ENCODE measurements around the gene ELOF1. TPM values are rescaled to one million over a fixed set of nuclear protein-coding genes. Genes with fewer than 3 reads are reported as not detected.
"Not testable (repeated sequence)": the region's sequence is repeated elsewhere in the genome, so short reads cannot be mapped to it uniquely, and the experiment has no call there.

Gene ELOF1
- polyA plus RNA-seq, 3 donors = 48.5 to 95.5 (median 77.5) TPM

DNA sequence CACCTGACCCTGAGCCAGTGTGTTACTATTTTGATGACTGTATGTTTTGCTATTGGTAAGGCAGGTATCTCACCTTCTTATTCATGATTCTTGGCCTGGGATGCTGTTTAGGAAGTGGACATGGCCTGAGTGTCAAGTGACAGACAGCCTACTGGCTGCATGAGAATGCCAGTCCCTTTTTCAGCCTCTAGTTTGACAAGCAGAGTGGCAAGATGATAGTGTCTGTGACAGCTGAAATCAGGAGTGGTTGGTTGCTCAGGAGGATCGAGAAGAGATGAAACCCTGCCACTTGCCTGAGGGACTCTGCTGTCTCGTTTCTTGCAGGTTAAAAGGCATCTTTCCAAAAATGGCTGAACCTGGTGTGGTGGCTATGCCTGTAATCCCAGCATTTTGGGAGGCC is 7.1 kb upstream of the ELOF1 start:
- Histone ChIP-seq H2AFZ (ENCODE audit: insufficient read depth, low read depth, low read length, poor library complexity, severe bottlenecking) (no peak overlapping the region), H3K27ac (ENCODE audit: low read depth in 1 of 2, low read length in 2 of 2) (no peak overlapping the region), H4K20me1 (ENCODE audit: insufficient read depth, low read length) (no peaks in the 10 kb centered on the region), H3K9me3 (replicated peaks in 1 of 2; ENCODE audit: control insufficient read depth in 1 of 2, insufficient read depth in 1 of 2, low read length in 2 of 2) (no peaks in the 10 kb centered on the region), H3K79me2 (ENCODE audit: insufficient read depth, low read length) (no peaks in the 10 kb centered on the region), H3K27me3 (ENCODE audit: control insufficient read depth in 2 of 2, insufficient read depth in 2 of 2, low read length in 2 of 2) (no peaks in the 10 kb centered on the region), H3K36me3 (replicated peaks in 1 of 2; ENCODE audit: control insufficient read depth in 1 of 2, insufficient read depth in 2 of 2, low read length in 2 of 2) (no peaks in the 10 kb centered on the region), H3K4me2 (replicated peaks; ENCODE audit: extremely low read depth, low read length, poor library complexity, severe bottlenecking) (no peak overlapping the region), H3K4me1 (ENCODE audit: control insufficient read depth in 1 of 2, insufficient read depth in 2 of 2, low read length in 2 of 2) (peaks cover 27 to 49% of the 10 kb centered on the region in 2 donors), H3K9ac (ENCODE audit: insufficient read depth, low read length, poor library complexity, severe bottlenecking) (no peak overlapping the region), H3K4me3 (replicated peaks in 1 of 3; ENCODE audit: low read depth in 2 of 3, low read length in 3 of 3) (no peak overlapping the region)
- Mint-ChIP-seq H3K4me1 (peaks cover 60% of the 10 kb centered on the region), H3K4me3 (peak overlapping the region in 1 of 2 donors; percentile 17), H3K9me3 (no peaks in the 10 kb centered on the region), H3K36me3 (peaks cover 0 to 2% of the 10 kb centered on the region in 2 donors), H3K27me3 (ENCODE audit: low read depth in 3 of 3) (peaks cover 0 to 2% (median 0%) of the 10 kb centered on the region in 3 donors), H3K27ac (peak overlapping the region in 6 of 7 donors; percentile 41 to 85 (median 70))
- DNase-seq = peak in 1 of 3 donors; percentile 25
- intact Hi-C loops (cut with micrococcal nuclease) = loop anchor here in 1 of 2 donors (10.0 kb wide), 3 partner anchors 241 to 1141 kb away; partner anchors contain the start of genes PDE4A and TSPAN16
- TF ChIP-seq, protein P1, sequence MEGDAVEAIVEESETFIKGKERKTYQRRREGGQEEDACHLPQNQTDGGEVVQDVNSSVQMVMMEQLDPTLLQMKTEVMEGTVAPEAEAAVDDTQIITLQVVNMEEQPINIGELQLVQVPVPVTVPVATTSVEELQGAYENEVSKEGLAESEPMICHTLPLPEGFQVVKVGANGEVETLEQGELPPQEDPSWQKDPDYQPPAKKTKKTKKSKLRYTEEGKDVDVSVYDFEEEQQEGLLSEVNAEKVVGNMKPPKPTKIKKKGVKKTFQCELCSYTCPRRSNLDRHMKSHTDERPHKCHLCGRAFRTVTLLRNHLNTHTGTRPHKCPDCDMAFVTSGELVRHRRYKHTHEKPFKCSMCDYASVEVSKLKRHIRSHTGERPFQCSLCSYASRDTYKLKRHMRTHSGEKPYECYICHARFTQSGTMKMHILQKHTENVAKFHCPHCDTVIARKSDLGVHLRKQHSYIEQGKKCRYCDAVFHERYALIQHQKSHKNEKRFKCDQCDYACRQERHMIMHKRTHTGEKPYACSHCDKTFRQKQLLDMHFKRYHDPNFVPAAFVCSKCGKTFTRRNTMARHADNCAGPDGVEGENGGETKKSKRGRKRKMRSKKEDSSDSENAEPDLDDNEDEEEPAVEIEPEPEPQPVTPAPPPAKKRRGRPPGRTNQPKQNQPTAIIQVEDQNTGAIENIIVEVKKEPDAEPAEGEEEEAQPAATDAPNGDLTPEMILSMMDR (IDR thresholded peaks at IDR 0.05) = no peak
- WGBS (ENCODE audit: insufficient coverage) = 100% methylated on average over 2 of the region's 2 CpGs

DNA sequence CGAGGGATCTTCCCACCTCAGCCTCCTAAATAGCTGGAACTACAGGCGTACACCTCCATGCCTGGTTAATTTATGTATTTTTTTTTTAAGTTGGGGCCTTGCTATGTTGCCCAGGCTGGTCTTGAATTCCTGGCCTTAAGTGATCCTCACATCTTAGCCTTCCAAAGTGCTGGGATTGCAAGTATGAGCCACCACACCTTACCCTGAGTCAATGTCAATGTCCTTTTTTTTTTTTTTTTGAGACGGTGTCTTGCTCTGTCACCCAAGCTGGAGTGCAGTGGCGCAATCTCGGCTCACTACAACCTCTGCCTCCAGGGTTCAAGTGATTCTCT is 6.6 kb upstream of the ELOF1 start:
- not testable (repeated sequence) for H3K9me3 ChIP-seq (replicated peaks in 1 of 2; ENCODE audit: control insufficient read depth in 1 of 2, insufficient read depth in 1 of 2, low read length in 2 of 2); H3K36me3 ChIP-seq (replicated peaks in 1 of 2; ENCODE audit: control insufficient read depth in 1 of 2, insufficient read depth in 2 of 2, low read length in 2 of 2); H3K9ac ChIP-seq (ENCODE audit: insufficient read depth, low read length, poor library complexity, severe bottlenecking); H3K9me3 Mint-ChIP-seq; H2AFZ ChIP-seq (ENCODE audit: insufficient read depth, low read depth, low read length, poor library complexity, severe bottlenecking); H3K4me2 ChIP-seq (replicated peaks; ENCODE audit: extremely low read depth, low read length, poor library complexity, severe bottlenecking); H3K27me3 ChIP-seq (ENCODE audit: control insufficient read depth in 2 of 2, insufficient read depth in 2 of 2, low read length in 2 of 2); H3K36me3 Mint-ChIP-seq; H3K4me3 Mint-ChIP-seq; H3K4me3 ChIP-seq (replicated peaks in 1 of 3; ENCODE audit: low read depth in 2 of 3, low read length in 3 of 3); H3K79me2 ChIP-seq (ENCODE audit: insufficient read depth, low read length); H3K27ac ChIP-seq (ENCODE audit: low read depth in 1 of 2, low read length in 2 of 2); H4K20me1 ChIP-seq (ENCODE audit: insufficient read depth, low read length); H3K27me3 Mint-ChIP-seq (ENCODE audit: low read depth in 3 of 3)
- 100% methylated on average over 1 of the region's 5 CpGs for WGBS (ENCODE audit: insufficient coverage)
- Mint-ChIP-seq H3K4me1 (peaks cover 63% of the 10 kb centered on the region), H3K27ac (peak overlapping the region in 5 of 7 donors; percentile 3 to 77 (median 45))
- intact Hi-C loops (cut with micrococcal nuclease) = loop anchor here in 1 of 2 donors (10.0 kb wide), 3 partner anchors 241 to 1141 kb away; partner anchors contain the start of genes PDE4A and TSPAN16
- peak in 2 of 3 donors; percentile 37 to 53 for DNase-seq
- peaks cover 32 to 52% of the 10 kb centered on the region in 2 donors for H3K4me1 ChIP-seq (ENCODE audit: control insufficient read depth in 1 of 2, insufficient read depth in 2 of 2, low read length in 2 of 2)

DNA sequence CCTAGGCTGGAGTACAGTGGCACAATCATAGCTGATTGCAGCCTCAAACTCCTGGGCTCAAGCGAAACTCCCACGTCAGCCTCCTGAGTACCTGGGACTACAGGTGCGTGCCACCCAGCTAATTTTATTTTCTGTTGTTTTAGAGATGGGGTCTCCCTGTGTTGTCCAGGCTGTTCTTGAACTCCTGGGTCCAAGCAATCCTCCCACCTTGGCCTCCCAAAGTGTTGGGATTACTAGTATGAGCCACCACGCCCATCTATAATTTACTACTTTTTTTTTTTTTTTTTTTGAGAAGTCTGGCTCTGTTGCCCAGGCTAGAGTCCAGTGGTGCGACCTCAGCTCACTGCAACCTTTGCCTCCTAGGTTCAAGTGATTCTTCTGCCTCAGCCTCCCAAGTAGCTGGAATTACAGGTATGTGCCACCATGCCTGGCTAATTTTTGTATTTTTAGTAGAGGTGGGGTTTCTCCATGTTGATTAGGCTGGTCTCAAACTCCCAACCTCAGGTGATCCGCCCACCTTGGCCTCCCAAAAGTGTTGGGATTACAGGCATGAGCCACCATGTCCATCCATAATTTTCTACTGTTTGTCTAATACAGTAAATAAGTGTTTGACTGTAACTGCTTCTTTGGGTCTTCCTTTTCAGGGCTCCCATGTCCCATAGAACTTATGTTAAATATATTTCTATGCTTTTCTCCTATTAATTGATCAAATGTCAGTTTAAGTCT is 5.2 kb upstream of the ELOF1 start:
- not testable (repeated sequence) for H3K79me2 ChIP-seq (ENCODE audit: insufficient read depth, low read length); H3K4me3 Mint-ChIP-seq; H3K27me3 Mint-ChIP-seq (ENCODE audit: low read depth in 3 of 3); H3K9me3 ChIP-seq (replicated peaks in 1 of 2; ENCODE audit: control insufficient read depth in 1 of 2, insufficient read depth in 1 of 2, low read length in 2 of 2); H3K9ac ChIP-seq (ENCODE audit: insufficient read depth, low read length, poor library complexity, severe bottlenecking); H3K9me3 Mint-ChIP-seq; H3K36me3 Mint-ChIP-seq; H3K4me2 ChIP-seq (replicated peaks; ENCODE audit: extremely low read depth, low read length, poor library complexity, severe bottlenecking); H3K36me3 ChIP-seq (replicated peaks in 1 of 2; ENCODE audit: control insufficient read depth in 1 of 2, insufficient read depth in 2 of 2, low read length in 2 of 2); H4K20me1 ChIP-seq (ENCODE audit: insufficient read depth, low read length); H3K27ac ChIP-seq (ENCODE audit: low read depth in 1 of 2, low read length in 2 of 2); DNase-seq; H2AFZ ChIP-seq (ENCODE audit: insufficient read depth, low read depth, low read length, poor library complexity, severe bottlenecking); H3K27me3 ChIP-seq (ENCODE audit: control insufficient read depth in 2 of 2, insufficient read depth in 2 of 2, low read length in 2 of 2); H3K4me3 ChIP-seq (replicated peaks in 1 of 3; ENCODE audit: low read depth in 2 of 3, low read length in 3 of 3)
- H3K4me1 Mint-ChIP-seq = peaks cover 60% of the 10 kb centered on the region
- H3K4me1 ChIP-seq (ENCODE audit: control insufficient read depth in 1 of 2, insufficient read depth in 2 of 2, low read length in 2 of 2) = peaks cover 39 to 56% of the 10 kb centered on the region in 2 donors
- H3K27ac Mint-ChIP-seq = peak overlapping the region in 4 of 7 donors; percentile 25 to 78 (median 51)
- no CpG with 5 or more reads among the region's 6 CpGs for WGBS (ENCODE audit: insufficient coverage)
- intact Hi-C loops (cut with micrococcal nuclease) = loop anchor here in 1 of 2 donors (10.0 kb wide), 3 partner anchors 239 to 1139 kb away; partner anchors contain the start of genes PDE4A and TSPAN16

All from CD14-positive monocyte (primary cell).